GM18858 (cell line): Measurements from ENCODE around the gene SYNPO2L.
"Not testable (repeated sequence)": the region's sequence is repeated elsewhere in the genome, so short reads cannot be mapped to it uniquely, and the experiment has no call there.

ENCODE experiments used
- ATAC-seq: cut with Tn5 transposase; IDR thresholded peaks from one replicate; pipeline ENCODE4 v1.9.1; 2021; ENCODE audit not compliant: unreplicated experiment

SYNPO2L gene

GRCh38 chr10:73620974-73621373 lies 34.9 kb downstream of the SYNPO2L start:
- not testable (repeated sequence) for ATAC-seq

GRCh38 chr10:73617143-73617542 lies 38.7 kb downstream of the SYNPO2L start:
- ATAC-seq, result not testable (repeated sequence)

- no peak for ATAC-seq
Observed at GRCh38 chr10:73614720-73615119, 41.1 kb downstream of the SYNPO2L start.

GRCh38 chr10:73609116-73609515 lies 46.7 kb downstream of the SYNPO2L start:
- ATAC-seq, result no peak

- ATAC-seq, result no peak
Observed at GRCh38 chr10:73601486-73601921, 54.3 kb downstream of the SYNPO2L start.

GRCh38 chr10:73597346-73597745 lies 58.5 kb downstream of the SYNPO2L start:
- no peak for ATAC-seq
